ENCODE measurements around the gene COL4A1.

The COL4A1 gene

DNA sequence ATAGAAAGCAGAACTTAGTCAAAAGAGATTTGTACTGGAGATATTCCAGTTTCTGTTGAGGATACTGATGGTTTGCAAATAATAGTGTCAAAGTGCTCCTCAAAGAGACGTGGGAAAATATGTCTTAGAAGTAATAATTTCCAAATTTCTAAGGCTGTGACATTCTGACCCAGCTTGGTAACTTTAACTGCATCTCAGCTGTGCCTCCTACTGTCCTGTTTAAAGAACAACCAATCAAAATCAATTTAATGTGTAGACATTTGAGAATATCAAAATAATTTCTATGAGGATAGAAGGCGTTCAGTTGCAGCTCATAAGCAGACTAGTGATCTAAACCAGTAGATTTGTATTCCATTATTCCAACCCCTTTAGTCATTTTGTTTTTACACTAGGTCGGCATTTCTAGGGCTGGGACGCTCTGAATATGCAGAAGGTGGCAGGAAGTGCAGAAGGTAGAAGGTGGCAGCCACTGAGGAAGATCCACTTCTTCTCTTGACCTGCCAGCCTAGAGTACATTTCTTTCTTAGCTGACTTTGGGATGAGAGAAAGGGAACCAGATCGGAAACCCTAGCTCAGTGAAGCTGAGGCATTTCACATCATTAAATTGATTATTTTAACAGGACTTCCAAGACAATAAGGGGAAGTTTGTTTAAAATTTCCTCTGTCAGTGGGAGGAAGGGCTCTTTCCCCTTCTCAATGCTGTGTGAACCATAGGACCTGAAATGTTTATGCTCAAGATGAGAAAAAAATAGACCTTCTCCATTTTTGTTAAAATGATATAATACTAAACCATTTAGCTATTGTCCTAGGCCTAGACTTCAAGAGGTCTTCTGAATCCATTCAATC, 67.5 kb downstream of the COL4A1 start:
- no peak for DNase-seq (ENCODE audit: low read depth in 1 of 2, low spot score in 1 of 2)

DNA sequence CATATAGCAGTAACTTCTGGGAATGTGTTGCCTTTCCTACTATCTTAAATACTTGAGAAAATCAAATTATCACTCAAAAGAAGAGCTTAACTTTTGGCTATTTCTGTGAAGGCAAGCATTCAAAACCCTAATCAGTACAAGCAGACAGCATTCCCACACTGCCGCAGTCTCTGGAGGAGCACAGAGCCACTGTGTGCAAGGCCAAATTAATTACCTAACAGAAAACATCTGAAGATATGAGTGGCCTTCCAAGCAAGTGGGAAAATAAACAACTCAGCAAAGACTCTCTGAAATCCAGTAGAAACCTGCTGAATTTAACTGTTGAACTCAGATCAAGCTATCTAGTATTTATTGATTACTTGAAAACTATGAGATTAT, 68.2 kb downstream of the COL4A1 start:
- no peak for DNase-seq (ENCODE audit: low read depth in 1 of 2, low spot score in 1 of 2)

DNA sequence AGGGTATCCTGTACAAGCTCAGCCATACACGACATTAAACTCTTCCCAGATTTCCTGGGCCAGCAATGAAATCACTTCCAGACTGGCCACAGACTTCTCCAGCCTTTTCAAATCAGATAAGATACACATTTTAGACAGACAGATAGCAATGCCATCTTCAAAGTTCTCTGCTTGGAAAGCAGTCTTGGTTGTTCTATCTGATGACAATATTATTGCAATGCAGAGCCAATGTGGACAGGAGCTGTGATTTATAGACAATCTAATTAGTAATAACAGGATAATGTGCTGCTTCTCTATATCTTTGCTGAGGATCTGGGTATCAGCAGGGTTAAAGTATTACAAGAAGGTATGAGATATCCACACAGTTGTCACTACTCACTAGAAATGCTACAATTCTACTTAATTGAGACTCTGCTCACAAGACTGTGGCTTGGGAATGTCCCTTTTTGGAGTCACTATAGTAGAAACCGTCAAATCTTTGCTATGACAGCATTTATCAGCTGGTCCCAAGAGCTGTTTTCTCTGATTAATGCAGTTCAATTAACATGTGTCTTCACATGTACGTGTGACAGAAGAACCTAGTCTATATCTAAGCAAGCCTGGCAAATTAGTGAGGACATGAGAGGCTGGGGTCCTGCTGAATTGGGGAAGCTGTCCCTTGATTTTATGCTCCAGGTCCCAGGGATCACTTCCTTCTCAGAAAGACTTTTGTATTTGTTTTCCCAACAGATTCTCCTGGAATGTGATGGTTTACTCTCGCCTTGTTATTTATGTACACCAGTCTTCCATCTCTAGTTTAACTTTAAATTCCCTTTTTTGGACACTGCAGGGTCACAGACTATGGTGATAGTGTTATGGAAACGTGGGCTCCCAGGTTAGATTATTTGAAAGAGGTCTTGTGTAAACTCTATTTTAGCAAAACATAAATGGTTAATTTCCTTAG, 68.8 kb downstream of the COL4A1 start:
- no peak for DNase-seq (ENCODE audit: low read depth in 1 of 2, low spot score in 1 of 2)

DNA sequence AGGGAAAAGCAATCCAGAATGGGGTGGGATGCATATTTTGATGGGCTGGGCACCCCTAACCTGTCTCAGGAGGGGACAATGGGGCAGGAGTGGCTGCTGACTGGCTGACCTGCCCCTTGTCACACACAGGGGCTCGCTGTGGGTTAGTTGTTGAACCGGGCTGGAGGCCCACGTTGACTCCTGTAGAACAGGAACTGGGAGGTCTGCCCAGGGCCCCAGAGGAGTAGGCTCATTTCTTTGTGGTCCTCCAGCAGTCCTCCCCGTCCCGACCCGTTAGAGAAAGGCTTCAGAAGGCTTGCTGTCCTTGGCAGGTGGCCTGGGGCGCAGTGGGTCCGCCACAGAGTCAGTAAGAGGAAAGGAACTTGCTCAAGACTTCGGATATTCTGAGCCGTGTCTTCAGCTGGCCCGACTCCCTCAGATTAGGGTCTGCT, 70.1 kb downstream of the COL4A1 start:
- DNase-seq (ENCODE audit: low read depth in 1 of 2, low spot score in 1 of 2) = no peak

DNA sequence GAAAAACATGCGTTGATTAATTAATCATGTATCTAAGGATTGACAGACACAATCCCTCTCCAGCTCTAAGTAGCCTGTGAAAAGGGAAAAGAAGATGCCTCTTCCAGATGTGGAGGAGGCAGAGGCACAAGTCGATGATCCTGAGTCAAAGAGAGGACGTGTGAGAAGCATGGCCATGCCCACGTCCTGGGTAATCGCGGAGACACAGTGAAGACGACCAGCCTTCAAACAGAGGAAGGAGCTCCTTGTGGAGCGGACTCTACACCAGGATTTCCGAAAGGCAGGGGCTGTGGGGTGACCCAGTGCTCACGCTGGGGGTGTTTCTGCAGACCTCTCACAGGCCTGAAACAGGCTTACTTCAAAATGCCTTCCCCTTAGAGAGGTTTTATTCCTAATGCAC, 70.5 kb downstream of the COL4A1 start:
- DNase-seq (ENCODE audit: low read depth in 1 of 2, low spot score in 1 of 2) = no peak

DNA sequence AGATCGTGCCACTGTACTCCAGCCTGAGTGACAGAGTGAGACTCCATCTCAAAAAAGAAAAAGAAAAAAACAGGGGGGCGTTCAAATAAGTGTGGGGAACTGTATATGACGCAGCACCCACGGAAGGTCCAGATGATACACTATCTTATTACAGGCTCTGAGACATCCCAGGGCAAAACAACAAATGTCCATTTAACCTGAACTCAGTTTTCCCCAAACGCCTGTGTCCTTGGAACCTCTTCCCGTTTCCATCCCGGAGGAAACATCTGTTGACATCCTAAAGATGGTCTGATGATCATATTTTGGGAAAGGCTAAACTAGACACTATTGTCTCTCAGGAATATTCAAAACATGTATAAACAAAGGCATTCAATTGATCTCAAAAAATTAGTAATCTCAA, 72.4 kb downstream of the COL4A1 start:
- DNase-seq (ENCODE audit: low read depth in 1 of 2, low spot score in 1 of 2) = no peak

DNA sequence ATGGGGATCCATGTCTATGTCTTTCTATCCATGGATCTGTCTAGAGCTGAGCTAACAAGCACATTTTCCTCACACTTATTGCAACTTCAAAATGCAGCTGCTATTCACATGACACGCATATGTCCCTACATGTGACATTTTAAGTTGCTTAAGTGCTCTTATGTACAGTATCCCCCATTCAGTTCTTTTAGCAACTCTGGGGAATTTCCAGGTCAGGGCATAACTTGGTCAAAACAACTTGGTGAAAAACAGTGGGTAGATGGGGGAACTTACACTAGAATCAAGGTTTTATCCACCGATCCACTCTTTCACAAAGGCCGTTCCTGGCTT, 73.0 kb downstream of the COL4A1 start:
- no peak for DNase-seq (ENCODE audit: low read depth in 1 of 2, low spot score in 1 of 2)

DNA sequence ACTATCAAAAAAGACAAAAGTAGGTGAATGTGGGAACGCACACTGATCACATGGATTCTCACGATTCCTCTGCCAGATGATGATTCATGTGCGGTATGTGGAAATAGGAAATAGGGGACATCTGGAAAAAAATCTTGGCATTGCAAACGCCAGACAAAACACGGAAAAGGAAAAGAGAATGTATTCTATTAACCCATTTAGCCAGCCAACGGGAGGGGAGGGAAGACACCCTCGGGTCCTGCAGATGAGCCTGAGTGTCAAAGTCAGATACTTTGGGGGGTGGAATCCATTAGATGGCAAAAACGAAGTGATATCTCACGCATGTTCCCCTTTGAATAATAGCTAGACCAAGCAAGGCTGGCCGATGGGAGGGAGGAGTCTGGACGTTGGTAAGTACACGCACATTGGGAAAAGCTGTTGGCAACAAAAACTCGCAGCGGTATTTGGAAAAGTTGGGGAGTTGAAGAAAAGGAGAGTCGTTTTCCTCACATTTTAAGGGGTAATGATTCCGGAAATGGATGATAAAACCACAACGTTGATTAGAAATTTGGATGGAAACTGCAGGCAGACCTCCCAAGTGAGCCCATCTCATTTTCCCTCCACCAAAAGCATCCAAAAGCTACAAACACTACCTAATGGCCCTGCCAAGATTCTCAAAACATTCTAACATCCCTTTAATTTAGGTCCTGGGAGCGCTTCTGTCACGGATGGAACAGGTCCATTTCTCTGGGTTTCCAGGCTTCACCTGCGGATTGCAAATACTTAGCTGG, 73.6 kb downstream of the COL4A1 start:
- no peak for DNase-seq (ENCODE audit: low read depth in 1 of 2, low spot score in 1 of 2)

DNA sequence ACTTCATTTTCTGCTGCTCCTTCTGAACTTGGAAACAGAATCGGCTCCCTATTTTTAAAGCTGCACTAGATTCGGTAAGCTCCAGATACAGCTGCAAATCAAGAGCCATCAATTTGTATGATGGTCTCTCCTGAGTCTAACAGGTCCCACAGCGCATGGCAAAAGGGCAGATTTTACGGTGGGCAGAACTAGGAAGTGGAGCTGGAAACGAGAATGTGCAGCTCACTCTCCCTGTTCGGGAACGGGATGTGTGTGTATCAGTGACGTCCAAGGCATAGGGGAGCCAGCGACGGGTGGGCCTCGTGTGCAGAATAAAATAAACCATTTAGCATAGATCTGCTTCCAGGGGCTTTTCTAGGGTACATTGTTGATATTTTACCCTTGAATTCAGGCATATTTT, 74.2 kb downstream of the COL4A1 start:
- DNase-seq (ENCODE audit: low read depth in 1 of 2, low spot score in 1 of 2) = no peak

DNA sequence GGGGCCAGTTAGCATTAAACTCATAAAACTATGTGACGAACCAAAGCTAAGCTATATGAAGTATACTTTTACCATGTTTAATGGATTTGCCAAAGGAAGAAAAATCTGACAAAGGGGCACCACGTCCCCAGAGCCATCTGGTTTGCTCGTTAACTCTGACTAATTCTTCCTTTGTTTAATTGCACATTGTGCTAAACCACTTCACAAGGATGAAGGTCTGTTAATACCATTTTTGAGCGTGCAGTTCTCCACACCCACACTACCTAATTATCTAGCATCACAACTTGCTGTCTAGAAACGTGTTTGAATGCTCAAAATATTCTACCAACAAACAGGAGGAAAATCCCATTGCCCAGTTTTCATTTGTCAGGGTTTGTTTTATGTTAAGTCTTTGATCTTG, 74.8 kb downstream of the COL4A1 start:
- no peak for DNase-seq (ENCODE audit: low read depth in 1 of 2, low spot score in 1 of 2)

DNA sequence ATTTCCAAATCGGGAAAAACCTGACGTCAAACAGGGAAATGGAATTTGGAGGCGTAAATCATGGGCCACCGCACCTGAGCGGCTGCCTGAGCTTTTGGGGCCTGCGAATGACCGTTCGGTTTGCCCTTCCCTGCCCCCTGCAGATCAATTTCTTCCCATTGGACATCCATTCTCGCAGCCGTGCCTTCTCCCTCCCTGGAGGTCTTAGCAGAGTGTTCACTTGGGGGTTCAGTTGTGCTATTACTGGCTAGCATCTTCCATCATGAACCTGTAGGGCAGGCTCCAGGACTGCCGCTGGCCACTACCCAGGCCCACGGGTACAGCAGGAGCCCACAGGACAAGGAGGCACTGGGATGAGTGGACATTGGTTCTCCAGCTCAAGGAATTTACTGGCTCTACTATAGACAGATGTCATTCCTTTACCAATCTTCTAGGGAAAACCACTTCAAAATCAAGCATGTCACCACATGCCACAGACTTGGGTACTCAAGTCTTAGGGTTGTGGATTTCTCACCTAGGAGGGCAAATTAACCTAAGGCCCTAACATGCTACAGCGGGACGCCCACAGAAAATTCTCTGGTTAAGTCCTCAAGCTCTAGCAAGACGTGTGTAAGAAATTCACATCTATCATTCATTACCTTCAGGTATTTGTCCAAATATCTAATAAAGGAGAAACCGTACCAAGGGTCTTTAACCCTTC, 75.5 kb downstream of the COL4A1 start:
- no peak for DNase-seq (ENCODE audit: low read depth in 1 of 2, low spot score in 1 of 2)

DNA sequence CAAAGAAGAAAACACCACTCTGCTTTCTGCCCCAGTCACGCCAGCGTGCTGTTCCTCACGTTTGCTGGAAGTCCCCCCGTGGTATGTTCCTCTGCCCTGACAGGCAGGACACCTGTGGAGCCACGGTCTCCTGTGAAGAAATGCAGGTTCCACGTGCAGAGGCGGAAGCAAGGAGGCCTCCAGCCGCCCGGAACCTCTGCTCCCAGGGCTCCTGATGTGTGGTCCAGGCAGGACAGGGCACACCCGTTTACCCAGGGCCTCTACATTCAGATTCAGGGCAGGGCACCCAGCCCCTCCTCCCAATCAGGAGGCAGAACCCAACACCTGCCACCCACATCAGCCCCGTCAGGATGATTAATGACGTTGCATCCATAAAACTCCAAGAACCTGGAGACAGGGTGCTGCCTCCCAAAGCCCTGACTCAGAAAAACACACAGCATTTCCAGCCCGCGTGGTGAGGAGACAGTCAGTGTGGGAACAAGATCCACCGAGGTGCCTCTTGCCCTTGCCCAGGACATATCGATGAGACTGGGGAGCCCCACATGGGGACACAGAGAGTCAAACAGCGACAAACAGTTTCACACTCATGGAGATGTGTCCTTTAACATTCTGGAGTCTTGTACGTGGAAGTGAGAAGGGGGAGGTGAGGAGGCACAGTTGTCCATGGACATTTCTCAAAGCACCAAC, 76.2 kb downstream of the COL4A1 start:
- DNase-seq (ENCODE audit: low read depth in 1 of 2, low spot score in 1 of 2) = no peak

DNA sequence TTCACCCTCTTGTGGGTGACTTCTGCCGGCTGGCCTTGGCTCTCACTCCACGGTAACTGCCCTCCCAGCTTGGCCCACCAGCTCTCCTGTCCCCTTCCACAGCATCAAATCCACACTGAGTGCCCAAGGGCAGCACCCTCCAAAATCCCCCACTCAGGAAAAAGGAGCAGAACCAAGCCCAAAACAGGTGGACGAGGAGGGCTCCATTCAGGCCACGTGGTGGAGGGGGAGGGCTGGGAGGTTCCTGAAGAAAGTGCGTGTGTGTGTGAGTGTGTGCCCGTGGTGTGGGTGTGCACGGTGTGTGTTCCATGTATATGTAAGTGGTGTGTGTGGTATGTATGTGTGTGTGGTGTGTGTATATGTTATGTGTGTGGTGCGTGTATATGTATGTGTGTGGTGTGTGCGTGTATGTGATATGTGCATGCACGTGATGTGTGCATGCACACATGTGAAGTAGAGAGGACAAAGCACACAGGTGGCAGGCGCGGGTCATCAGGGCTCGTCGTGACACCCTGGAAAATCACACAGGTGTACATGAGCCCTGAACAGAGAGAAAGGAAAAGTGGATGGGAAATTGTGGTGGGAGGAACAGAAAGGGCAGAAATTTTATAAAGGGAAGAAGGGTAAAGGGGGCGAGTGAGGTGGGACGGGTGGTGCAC, 76.9 kb downstream of the COL4A1 start:
- DNase-seq (ENCODE audit: low read depth in 1 of 2, low spot score in 1 of 2) = no peak

DNA sequence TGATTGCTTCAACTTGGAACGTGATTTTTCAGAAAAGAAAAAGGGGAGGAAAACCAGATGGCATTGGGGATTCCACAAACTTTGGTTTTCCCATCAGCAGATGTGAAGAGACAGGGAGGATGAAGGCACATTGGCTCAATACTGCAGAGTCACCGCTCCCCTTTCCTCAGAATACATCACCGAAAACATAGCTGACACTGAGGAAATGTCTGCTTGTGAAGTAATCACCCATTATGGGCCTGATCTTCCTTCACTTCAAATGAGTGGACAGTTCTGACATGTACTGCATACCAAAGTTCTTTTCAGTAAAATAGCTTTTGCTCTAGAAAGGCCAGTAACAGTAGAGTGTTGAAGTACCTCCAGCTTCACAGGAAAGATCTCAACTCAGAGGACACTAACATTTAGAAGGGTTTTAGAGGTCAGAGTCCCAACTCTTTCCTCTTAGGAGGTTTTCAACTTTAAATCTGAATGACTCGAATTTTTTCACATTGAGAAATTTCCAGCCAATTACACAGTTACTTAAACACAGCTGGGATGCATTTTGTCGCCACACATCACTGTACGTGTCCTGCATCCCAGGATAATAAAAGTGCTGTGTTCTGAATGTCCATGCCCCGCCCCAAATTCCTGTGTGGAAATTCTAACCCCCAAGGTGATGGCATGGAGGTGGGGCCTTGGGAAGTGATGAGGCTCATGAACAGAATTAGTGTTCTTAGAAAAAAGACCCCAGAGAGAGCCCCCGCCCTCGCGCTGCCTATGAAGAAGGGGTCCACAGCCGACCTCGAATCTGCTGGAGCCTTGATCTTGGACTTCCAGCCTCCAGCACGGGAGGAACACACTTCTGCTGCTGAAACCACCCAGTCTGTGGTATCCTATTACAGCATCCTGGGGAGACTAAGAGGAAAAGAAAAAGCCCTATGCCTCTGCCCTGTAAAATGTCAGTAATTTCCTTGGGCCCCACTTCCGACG, 77.7 kb downstream of the COL4A1 start:
- DNase-seq (ENCODE audit: low read depth in 1 of 2, low spot score in 1 of 2) = no peak

DNA sequence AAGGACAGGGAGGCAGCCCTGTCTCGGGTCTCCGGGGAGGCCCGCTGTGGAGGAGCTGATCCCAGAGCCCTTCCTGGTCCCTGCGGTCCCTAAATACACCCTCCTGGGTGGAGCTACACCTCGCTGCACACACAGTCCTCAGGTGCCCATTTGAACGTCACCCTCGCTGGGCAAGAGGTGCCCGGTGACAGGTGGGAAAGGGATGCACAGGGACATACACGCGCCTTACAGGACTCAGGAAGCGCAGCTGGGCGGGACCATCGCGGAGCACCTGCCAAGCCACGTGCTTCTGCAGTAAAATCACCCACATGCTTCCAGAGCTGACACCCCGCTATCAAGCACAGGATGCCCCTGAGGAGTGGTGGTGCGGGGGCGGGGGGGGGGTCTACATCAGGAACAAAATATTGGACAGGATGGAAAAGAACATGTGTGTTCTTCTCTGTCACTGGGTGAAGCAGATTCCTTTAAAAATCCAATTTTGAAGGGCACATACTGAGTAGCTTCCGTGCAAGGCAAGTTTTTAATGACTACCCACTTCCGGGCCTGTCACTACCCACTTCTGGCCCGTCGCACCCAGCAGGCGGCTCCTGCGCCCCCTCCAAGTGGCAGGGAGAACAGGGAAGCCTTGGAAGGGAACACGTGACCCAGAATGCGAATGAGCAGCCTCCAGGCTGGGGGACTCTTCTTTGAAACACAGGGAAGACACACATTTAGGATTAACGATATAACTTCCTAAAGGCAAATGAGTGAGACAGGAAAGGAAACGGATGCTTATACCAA, 78.9 kb downstream of the COL4A1 start:
- no peak for DNase-seq (ENCODE audit: low read depth in 1 of 2, low spot score in 1 of 2)

DNA sequence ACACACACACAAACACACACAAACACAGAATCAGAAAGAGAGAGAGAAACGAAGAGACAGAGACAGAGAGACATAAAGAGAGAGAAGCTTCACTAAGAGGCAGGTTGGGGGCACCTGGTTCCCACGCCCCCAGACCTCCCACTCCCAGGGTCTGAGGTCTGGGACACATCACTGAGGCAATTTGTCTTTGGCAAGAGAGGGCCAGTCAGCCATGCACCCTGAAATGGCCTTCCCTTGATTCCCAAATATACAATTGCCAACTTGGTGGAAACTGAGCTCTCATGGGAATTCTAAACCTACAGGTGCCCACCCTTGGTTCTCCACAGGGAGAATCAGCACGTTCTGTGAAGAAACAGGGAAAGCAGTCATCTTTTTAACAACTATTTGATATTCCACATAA, 79.5 kb downstream of the COL4A1 start:
- no peak for DNase-seq (ENCODE audit: low read depth in 1 of 2, low spot score in 1 of 2)

DNA sequence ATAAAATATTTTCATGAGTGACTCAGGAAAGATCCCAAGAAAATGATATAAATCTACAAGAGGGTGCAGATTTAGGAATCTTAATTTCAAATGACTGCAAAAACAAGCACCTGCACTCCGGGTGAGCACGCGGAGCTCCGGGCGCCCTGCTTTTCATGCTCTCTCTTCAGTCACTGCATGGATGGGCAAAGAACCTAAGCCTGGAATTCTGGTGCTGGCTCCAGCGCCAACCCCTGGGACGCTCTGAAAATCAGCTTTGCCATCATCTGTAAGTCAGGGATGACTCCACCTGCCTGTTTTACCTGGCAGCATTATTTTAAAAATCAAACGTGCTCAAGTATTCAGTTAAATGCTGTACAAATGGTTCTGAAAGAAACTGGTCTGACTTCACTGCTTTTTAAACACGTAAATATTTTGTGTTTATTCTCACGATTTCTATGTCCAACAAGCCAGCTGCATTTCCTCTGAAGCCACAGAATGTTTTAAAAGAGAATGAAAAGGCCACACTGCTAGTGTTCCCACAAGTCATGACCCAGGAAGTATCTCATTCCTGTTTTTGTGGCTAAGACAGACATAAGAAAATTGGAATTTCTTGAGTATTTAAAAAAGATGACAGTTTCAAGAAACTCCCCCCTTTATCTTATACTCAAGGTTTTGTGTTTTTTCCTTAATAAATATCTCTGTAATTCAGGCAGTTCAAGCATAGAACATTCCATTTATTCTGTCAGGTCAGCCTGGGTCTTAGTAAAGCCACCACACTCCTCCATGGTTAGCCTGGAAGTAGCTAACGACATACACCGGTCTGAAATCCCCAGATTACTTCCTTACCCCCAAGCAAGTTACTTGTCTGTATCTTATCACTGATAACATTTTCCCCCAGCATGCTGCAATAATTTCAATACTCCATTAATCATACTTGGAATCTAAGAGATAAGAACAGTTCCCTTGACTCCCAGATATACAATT, 81.1 kb downstream of the COL4A1 start:
- no peak for DNase-seq (ENCODE audit: low read depth in 1 of 2, low spot score in 1 of 2)
